GM12892 (cell line): ENCODE data around the gene MAN1A1.

Source experiments
- POLR2A ChIP-seq: IDR thresholded peaks from 2 replicates; pipeline ENCODE4 v1.6.1; 2011; ENCODE audit warnings: low read depth, low read length, control low read depth
- POLR2AphosphoS5 ChIP-seq: IDR thresholded peaks from 2 replicates; pipeline ENCODE4 v1.6.1; 2011; ENCODE audit warnings: low read depth, low read length, control low read depth
- TAF1 ChIP-seq: IDR thresholded peaks from 2 replicates; pipeline ENCODE4 v1.6.1; 2011; ENCODE audit warnings: low read depth, mild to moderate bottlenecking, control low read depth, low read length, borderline replicate concordance

- no peak for TF ChIP-seq POLR2A
- TF ChIP-seq POLR2AphosphoS5: no peak
- no peak for TF ChIP-seq TAF1
Measured at GRCh38 chr6:119127627-119128026, 221.9 kb downstream of the MAN1A1 start.
